22Rv1 (cell line): ENCODE results near the gene C2orf80.

Source experiments
- H3K27ac ChIP-seq: fragments of 450-650 bp; 2 replicates; pipeline ENCODE4 v1.5.1; 2017
- CTCF ChIP-seq: fragments of 450-650 bp; IDR thresholded peaks from 2 replicates; pipeline ENCODE4 v1.5.1; 2017; ENCODE audit warnings: mild to moderate bottlenecking
- ZFX ChIP-seq: fragments of 450-650 bp; IDR thresholded peaks from 2 replicates; pipeline ENCODE4 v1.6.1; 2017; ENCODE audit warnings: antibody characterized with exemption, borderline replicate concordance

The C2orf80 gene

GRCh38 chr2:208175069-208175839, 14.6 kb downstream of the C2orf80 start:
- TF ChIP-seq ZFX (no peak), CTCF (peak; percentile 93)

GRCh38 chr2:208174144-208174543, 15.7 kb downstream of the C2orf80 start:
- TF ChIP-seq CTCF = no peak
- TF ChIP-seq ZFX = no peak
- no peak overlapping the region for H3K27ac ChIP-seq

More at GRCh38 chr2:208175069-208175839, 14.6 kb downstream of the C2orf80 start:
- no peak overlapping the region for H3K27ac ChIP-seq

- no peak overlapping the region for H3K27ac ChIP-seq
- TF ChIP-seq CTCF (no peak), ZFX (no peak)
These were observed 17.7 kb downstream of the C2orf80 start for GRCh38 chr2:208172125-208172524.

GRCh38 chr2:208164951-208165755, 24.7 kb downstream of the C2orf80 start:
- no peak overlapping the region for H3K27ac ChIP-seq
- TF ChIP-seq CTCF (no peak), ZFX (no peak)

GRCh38 chr2:208163489-208163888, 26.3 kb downstream of the C2orf80 start, which contains the start of gene CRYGA:
TSS of gene CRYGA (minus strand) at chr2:208163589. CDS start at chr2:208163556, 33 bp downstream.
- no peak within 1 kb of the TSS for H3K27ac ChIP-seq
- TF ChIP-seq ZFX (no peak), CTCF (no peak)

GRCh38 chr2:208156439-208156838, 33.4 kb downstream of the C2orf80 start:
- no peak overlapping the region for H3K27ac ChIP-seq
- TF ChIP-seq ZFX = no peak
- TF ChIP-seq CTCF = no peak

GRCh38 chr2:208153156-208153555, 36.7 kb downstream of the C2orf80 start:
- H3K27ac ChIP-seq = no peak overlapping the region
- TF ChIP-seq ZFX (no peak), CTCF (no peak)
